Mucosa of descending colon (tissue), 3 donors: ENCODE results near the gene PATZ1. TPM values are rescaled to one million over a fixed set of nuclear protein-coding genes. Genes with fewer than 3 reads are reported as not detected.

Experiments
- ATAC-seq: fragments of 200-7000 bp; cut with Tn5 transposase; one replicate; pipeline ENCODE4 v1.9.1; 2020; ENCODE audit warnings: mild to moderate bottlenecking, moderate library complexity
- DNase-seq, 3 donors: peaks; one replicate each; pipeline ENCODE4 v3.0.0-alpha.2; 2020
- H3K36me3 ChIP-seq: fragments of 200-600 bp; one replicate; pipeline ENCODE4 v1.8.0; 2021; ENCODE audit warnings: low read depth, mild to moderate bottlenecking
- H3K4me1 ChIP-seq: fragments of 200-600 bp; one replicate; pipeline ENCODE4 v1.8.0; 2021; ENCODE audit warnings: low read depth, mild to moderate bottlenecking
- H3K4me3 ChIP-seq: fragments of 200-600 bp; one replicate; pipeline ENCODE4 v1.8.0; 2021; ENCODE audit warnings: mild to moderate bottlenecking
- H3K9me3 ChIP-seq: fragments of 200-600 bp; one replicate; pipeline ENCODE4 v1.8.0; 2021; ENCODE audit warnings: mild to moderate bottlenecking
- CTCF ChIP-seq: fragments of 200-600 bp; IDR thresholded peaks from one replicate; pipeline ENCODE4 v1.8.0; 2022; ENCODE audit warnings: antibody characterized with exemption, mild to moderate bottlenecking
- intact Hi-C, 2 donors: fragments of 100-400 bp; cut with DNase I in 1 of 2; cut with micrococcal nuclease in 1 of 2; formaldehyde crosslinking; loops; one replicate each; pipeline versions ENCODE4 v1.11.0 to v1.11.1; 2022; cut with DNase I, micrococcal nuclease
- total RNA-seq, 3 donors: library from RNA; stranded (reverse); fragmentation: NEBNext Ultra II Directional in 2 of 3; extraction: Animal tissue kit (Norgen Biotek cat#: 25700) in 2 of 3; gene quantifications; one replicate each; pipeline versions ENCODE4 v1.2.1 to v1.2.4, GENCODE V29; 2021 to 2023
- donor health status: DM: no; HTN: no; CAD: no; lungs with moderate emphysema.
- donor health status: DM: no; HTN: no; CAD: no.
- donor health status: DM: no; HTN: yes; CAD: no.

The PATZ1 gene
- total RNA-seq, 3 donors from 2014 or later: 16.5 to 23.1 (median 16.9) TPM

GRCh38 chr22:31367426-31367825 is 21.3 kb upstream of the PATZ1 start:
- no peak for TF ChIP-seq CTCF
- H3K4me1 ChIP-seq: no peaks in the 10 kb centered on the region
- H3K9me3 ChIP-seq: no peaks in the 10 kb centered on the region
- H3K4me3 ChIP-seq: no peak overlapping the region
- ATAC-seq (no peak), DNase-seq (no peak)
- intact Hi-C loops: no loop called here
- no peaks in the 10 kb centered on the region for H3K36me3 ChIP-seq

GRCh38 chr22:31363885-31364465 is 17.8 kb upstream of the PATZ1 start:
- intact Hi-C loops: no loop called here
- H3K4me3 ChIP-seq: no peak overlapping the region
- H3K36me3 ChIP-seq: no peaks in the 10 kb centered on the region
- ATAC-seq: no peak
- no peaks in the 10 kb centered on the region for H3K9me3 ChIP-seq
- TF ChIP-seq CTCF: no peak
- H3K4me1 ChIP-seq: no peaks in the 10 kb centered on the region
- DNase-seq: no peak

- H3K9me3 ChIP-seq: no peaks in the 10 kb centered on the region
- no peaks in the 10 kb centered on the region for H3K36me3 ChIP-seq
- TF ChIP-seq CTCF: no peak
- ATAC-seq (no peak), DNase-seq (no peak)
- H3K4me1 ChIP-seq: no peaks in the 10 kb centered on the region
- no peak overlapping the region for H3K4me3 ChIP-seq
- intact Hi-C loops: no loop called here
These were observed 15.6 kb upstream of the PATZ1 start for GRCh38 chr22:31361743-31362142.

- Histone ChIP-seq H3K4me1 (no peaks in the 10 kb centered on the region), H3K36me3 (no peaks in the 10 kb centered on the region), H3K9me3 (no peaks in the 10 kb centered on the region), H3K4me3 (no peak overlapping the region)
- TF ChIP-seq CTCF: no peak
- DNase-seq (no peak), ATAC-seq (no peak)
- intact Hi-C loops: no loop called here
These were observed 13.9 kb upstream of the PATZ1 start for GRCh38 chr22:31360029-31360428.

- intact Hi-C loops: no loop called here
These were observed 8.4 kb upstream of the PATZ1 start for GRCh38 chr22:31354515-31354914.

More at GRCh38 chr22:31354515-31354914, 8.4 kb upstream of the PATZ1 start:
- DNase-seq (no peak), ATAC-seq (no peak)
- no peak for TF ChIP-seq CTCF
- no peaks in the 10 kb centered on the region for H3K36me3 ChIP-seq
- H3K4me1 ChIP-seq: no peaks in the 10 kb centered on the region
- no peak overlapping the region for H3K4me3 ChIP-seq
- H3K9me3 ChIP-seq: no peaks in the 10 kb centered on the region
